CD4-positive, CD25-positive, alpha-beta regulatory T cell (primary cell): ENCODE measurements around the gene PLXDC2. TPM values are rescaled to one million over a fixed set of nuclear protein-coding genes. Genes with fewer than 3 reads are reported as not detected.

Experiments used
- ATAC-seq, 2 donors: fragments of 150-1000 bp; cut with Tn5 transposase; one replicate each; pipeline ENCODE4 v1.10.0; 2021; ENCODE audit warnings: low read depth in 2 of 2, moderate number of reproducible peaks in 2 of 2, moderate library complexity in 1 of 2
- DNase-seq, 3 donors: peaks; one replicate each; pipeline versions ENCODE4 v3.0.0 to v3.0.0-alpha.2; 2012 to 2022; ENCODE audit warnings: mixed read lengths in 1 of 3
- H3K27ac ChIP-seq: one replicate; pipeline ENCODE4 v1.7.0; 2013; ENCODE audit warnings: mild to moderate bottlenecking, low read length; ENCODE audit not compliant: insufficient read depth, poor library complexity, severe bottlenecking
- H3K27me3 ChIP-seq: one replicate; pipeline ENCODE4 v1.7.0; 2013; ENCODE audit warnings: low read length; ENCODE audit not compliant: control insufficient read depth, insufficient read depth
- H3K36me3 ChIP-seq: one replicate; pipeline ENCODE4 v1.7.0; 2013; ENCODE audit warnings: mild to moderate bottlenecking, low read length, moderate library complexity; ENCODE audit not compliant: control insufficient read depth, insufficient read depth
- H3K4me1 ChIP-seq: 2 replicates; pipeline ENCODE4 v1.7.0; 2013; ENCODE audit warnings: mild to moderate bottlenecking, low read length; ENCODE audit not compliant: insufficient read depth, control insufficient read depth, poor library complexity, severe bottlenecking
- H3K4me3 ChIP-seq: one replicate; pipeline ENCODE4 v1.7.0; 2013; ENCODE audit warnings: low read depth, mild to moderate bottlenecking, low read length, moderate library complexity
- H3K9me3 ChIP-seq, 2 experiments: 1 replicate in 1 of 2; 2 replicates in 1 of 2; pipeline ENCODE4 v1.7.0; 2013; ENCODE audit warnings: low read length in 2 of 2, mild to moderate bottlenecking in 1 of 2, moderate library complexity in 1 of 2; ENCODE audit not compliant: control insufficient read depth in 2 of 2
- H3K27ac Mint-ChIP-seq, 3 donors: one replicate each; pipeline ENCODE4 v1.8.0; 2020 to 2022; ENCODE audit warnings: mild to moderate bottlenecking in 3 of 3, mixed read lengths in 3 of 3, moderate library complexity in 2 of 3
- H3K27me3 Mint-ChIP-seq: one replicate; pipeline ENCODE4 v1.8.0; 2022; ENCODE audit warnings: mild to moderate bottlenecking, mixed read lengths
- H3K36me3 Mint-ChIP-seq: one replicate; pipeline ENCODE4 v1.8.0; 2020; ENCODE audit warnings: mixed read lengths
- H3K4me1 Mint-ChIP-seq, 4 donors: one replicate each; pipeline ENCODE4 v1.8.0; 2020 to 2022; ENCODE audit warnings: mixed read lengths in 4 of 4, mild to moderate bottlenecking in 1 of 4
- H3K4me3 Mint-ChIP-seq, 4 donors: one replicate each; pipeline ENCODE4 v1.8.0; 2020 to 2022; ENCODE audit warnings: mild to moderate bottlenecking in 4 of 4, mixed read lengths in 4 of 4, moderate library complexity in 3 of 4
- H3K9me3 Mint-ChIP-seq, 7 donors: one replicate each; pipeline ENCODE4 v1.8.0; 2020 to 2022; ENCODE audit warnings: mixed read lengths in 7 of 7, mild to moderate bottlenecking in 3 of 7, moderate library complexity in 2 of 7
- polyA plus RNA-seq, 4 donors: library from polyadenylated mRNA; unstranded; fragments of 300-500 nt; fragmentation: Illumina TruSeq; gene quantifications; one replicate each; pipeline ENCODE4 v1.2.3, GENCODE V29; 2021
- total RNA-seq: library from RNA; stranded (reverse); gene quantifications from one replicate; pipeline ENCODE4 v1.2.3, GENCODE V29; 2022

PLXDC2 gene
- total and polyA plus RNA-seq, 5 donors from 2014 or later: 0.03 to 1.8 (median 0.10) TPM; not detected in 2

- Histone ChIP-seq H3K4me1 (no peaks in the 10 kb centered on the region), H3K36me3 (no peaks in the 10 kb centered on the region), H3K4me3 (no peak overlapping the region), H3K27me3 (no peaks in the 10 kb centered on the region), H3K9me3 (no peaks in the 10 kb centered on the region), H3K27ac (no peak overlapping the region)
- Mint-ChIP-seq H3K4me3 (no peak overlapping the region), H3K9me3 (peaks cover 2 to 11% (median 6%) of the 10 kb centered on the region in 7 donors), H3K36me3 (no peaks in the 10 kb centered on the region), H3K27me3 (no peaks in the 10 kb centered on the region), H3K4me1 (no peaks in the 10 kb centered on the region), H3K27ac (no peak overlapping the region)
- no peak for DNase-seq
- no peak for ATAC-seq
Observed at GRCh38 chr10:19966751-19967150, 150.5 kb downstream of the PLXDC2 start.

- no peaks in the 10 kb centered on the region for H3K36me3 ChIP-seq
- no peak overlapping the region for H3K4me3 ChIP-seq
- no peaks in the 10 kb centered on the region for H3K27me3 ChIP-seq
- DNase-seq (no peak), ATAC-seq (no peak)
- Mint-ChIP-seq H3K4me3 (no peak overlapping the region), H3K4me1 (no peaks in the 10 kb centered on the region), H3K27ac (no peak overlapping the region), H3K9me3 (peaks cover 2 to 10% (median 5%) of the 10 kb centered on the region in 7 donors), H3K36me3 (no peaks in the 10 kb centered on the region), H3K27me3 (no peaks in the 10 kb centered on the region)
- no peak overlapping the region for H3K27ac ChIP-seq
- H3K4me1 ChIP-seq: no peaks in the 10 kb centered on the region
- H3K9me3 ChIP-seq: no peaks in the 10 kb centered on the region
Observed at GRCh38 chr10:19967981-19968380, 151.7 kb downstream of the PLXDC2 start.

- no peaks in the 10 kb centered on the region for H3K36me3 Mint-ChIP-seq
- no peaks in the 10 kb centered on the region for H3K36me3 ChIP-seq
- no peak for ATAC-seq
Observed at GRCh38 chr10:19968745-19969144, 152.5 kb downstream of the PLXDC2 start.

GRCh38 chr10:19970256-19970655 is 154.0 kb downstream of the PLXDC2 start:
- H3K27me3 Mint-ChIP-seq: no peaks in the 10 kb centered on the region
- ATAC-seq: no peak
- peaks cover 0 to 12% (median 5%) of the 10 kb centered on the region in 7 donors for H3K9me3 Mint-ChIP-seq
- Histone ChIP-seq H3K27me3 (no peaks in the 10 kb centered on the region), H3K9me3 (no peaks in the 10 kb centered on the region), H3K27ac (no peak overlapping the region), H3K4me3 (no peak overlapping the region), H3K36me3 (no peaks in the 10 kb centered on the region), H3K4me1 (no peaks in the 10 kb centered on the region)
- H3K27ac Mint-ChIP-seq: no peak overlapping the region
- no peaks in the 10 kb centered on the region for H3K36me3 Mint-ChIP-seq
- no peaks in the 10 kb centered on the region for H3K4me1 Mint-ChIP-seq
- no peak for DNase-seq
- no peak overlapping the region for H3K4me3 Mint-ChIP-seq

More at GRCh38 chr10:19968745-19969144, 152.5 kb downstream of the PLXDC2 start:
- H3K27ac ChIP-seq: no peak overlapping the region
- no peak overlapping the region for H3K4me3 ChIP-seq
- Mint-ChIP-seq H3K27me3 (no peaks in the 10 kb centered on the region), H3K4me1 (no peaks in the 10 kb centered on the region), H3K27ac (no peak overlapping the region), H3K9me3 (peaks cover 0 to 10% (median 5%) of the 10 kb centered on the region in 7 donors), H3K4me3 (no peak overlapping the region)
- H3K4me1 ChIP-seq: no peaks in the 10 kb centered on the region
- H3K27me3 ChIP-seq: no peaks in the 10 kb centered on the region
- H3K9me3 ChIP-seq: no peaks in the 10 kb centered on the region
- no peak for DNase-seq

DNA sequence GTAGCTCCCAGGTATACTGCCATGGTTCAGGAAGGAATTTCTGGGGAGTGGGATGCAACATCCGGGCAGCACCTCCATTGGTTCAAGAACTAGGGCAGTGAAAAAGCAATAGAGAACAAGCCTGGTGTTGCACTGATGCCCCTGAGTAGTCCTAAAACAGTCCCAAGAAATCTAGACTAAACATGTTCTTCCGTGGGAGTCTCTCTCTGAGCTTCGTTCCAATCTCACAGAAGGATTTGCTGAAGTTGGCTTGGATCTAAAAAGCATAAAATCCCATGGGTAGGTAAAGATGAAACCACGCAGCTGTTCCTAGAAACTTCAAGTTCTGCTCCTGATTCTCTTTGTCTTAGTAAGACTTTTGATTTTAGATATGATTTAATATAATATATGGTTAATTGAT is 154.5 kb downstream of the PLXDC2 start:
- Histone ChIP-seq H3K9me3 (no peaks in the 10 kb centered on the region), H3K27ac (no peak overlapping the region), H3K4me3 (no peak overlapping the region), H3K4me1 (no peaks in the 10 kb centered on the region), H3K27me3 (no peaks in the 10 kb centered on the region), H3K36me3 (no peaks in the 10 kb centered on the region)
- DNase-seq: no peak
- no peak for ATAC-seq
- H3K4me3 Mint-ChIP-seq: no peak overlapping the region
- peaks cover 0 to 12% (median 5%) of the 10 kb centered on the region in 7 donors for H3K9me3 Mint-ChIP-seq
- no peaks in the 10 kb centered on the region for H3K4me1 Mint-ChIP-seq
- no peaks in the 10 kb centered on the region for H3K27me3 Mint-ChIP-seq
- no peaks in the 10 kb centered on the region for H3K36me3 Mint-ChIP-seq
- H3K27ac Mint-ChIP-seq: no peak overlapping the region

DNA sequence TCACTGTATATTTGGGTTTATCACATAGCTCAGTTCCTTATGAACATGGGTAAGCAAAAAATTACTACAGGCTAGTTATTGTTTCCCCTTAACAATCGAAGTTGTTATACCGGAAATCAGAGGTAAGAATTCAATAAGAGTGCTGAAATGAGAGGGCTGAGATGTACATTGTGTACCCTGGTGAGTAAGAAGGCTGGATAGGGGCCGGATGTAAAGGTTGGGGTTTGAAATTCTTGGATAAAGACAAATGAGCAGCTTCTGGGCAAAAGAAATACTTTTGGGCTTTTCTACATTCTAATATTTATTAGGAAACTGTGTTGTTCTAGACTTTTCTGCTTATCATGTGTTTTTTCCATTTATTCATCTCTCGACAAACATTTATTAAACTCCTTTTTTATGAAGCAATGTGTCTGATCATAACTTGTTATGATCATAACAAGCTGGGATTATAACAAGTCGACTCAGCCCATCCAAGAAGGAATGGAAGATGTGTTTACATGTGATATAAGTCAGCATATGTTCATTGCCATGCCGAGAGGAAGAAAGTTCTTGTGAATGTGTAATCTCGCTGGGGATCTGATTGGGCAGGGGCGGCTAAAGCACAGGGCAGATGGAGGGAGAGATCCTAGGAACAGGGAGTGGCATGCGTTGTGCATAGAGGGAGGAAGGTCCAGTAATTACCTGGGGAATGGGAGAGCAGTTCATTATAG is 155.3 kb downstream of the PLXDC2 start:
- Histone ChIP-seq H3K36me3 (no peaks in the 10 kb centered on the region), H3K27ac (no peak overlapping the region), H3K4me3 (no peak overlapping the region), H3K27me3 (no peaks in the 10 kb centered on the region), H3K4me1 (no peaks in the 10 kb centered on the region), H3K9me3 (no peaks in the 10 kb centered on the region)
- H3K36me3 Mint-ChIP-seq: no peaks in the 10 kb centered on the region
- no peaks in the 10 kb centered on the region for H3K27me3 Mint-ChIP-seq
- H3K9me3 Mint-ChIP-seq: peaks cover 1 to 14% (median 7%) of the 10 kb centered on the region in 7 donors
- H3K4me1 Mint-ChIP-seq: no peaks in the 10 kb centered on the region
- H3K27ac Mint-ChIP-seq: no peak overlapping the region
- DNase-seq (no peak), ATAC-seq (no peak)
- H3K4me3 Mint-ChIP-seq: no peak overlapping the region

DNA sequence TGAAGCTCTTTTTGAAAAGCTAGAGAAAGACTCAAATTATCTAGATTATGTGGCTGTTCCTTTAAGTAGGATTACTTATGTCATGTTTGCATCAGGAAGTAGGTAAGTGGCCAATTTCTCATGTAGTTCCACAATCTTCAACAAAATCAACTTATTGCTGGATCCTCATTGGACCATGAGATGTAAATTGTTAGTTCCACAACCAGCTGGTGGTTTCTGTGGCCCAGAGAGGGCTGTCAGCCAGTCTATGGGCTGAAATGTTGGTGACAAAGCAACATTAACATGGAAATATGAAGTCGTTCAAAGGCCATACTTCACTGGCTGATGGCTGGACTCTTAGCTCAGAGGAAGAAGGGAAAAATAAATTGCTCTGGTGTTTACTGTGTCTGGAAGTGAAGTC is 157.9 kb downstream of the PLXDC2 start:
- no peaks in the 10 kb centered on the region for H3K9me3 ChIP-seq
- H3K27me3 Mint-ChIP-seq: no peaks in the 10 kb centered on the region
- no peak overlapping the region for H3K4me3 Mint-ChIP-seq
- no peaks in the 10 kb centered on the region for H3K27me3 ChIP-seq
- DNase-seq (no peak), ATAC-seq (no peak)
- H3K4me3 ChIP-seq: no peak overlapping the region
- H3K9me3 Mint-ChIP-seq: peaks cover 0 to 21% (median 5%) of the 10 kb centered on the region in 7 donors
- no peaks in the 10 kb centered on the region for H3K36me3 Mint-ChIP-seq
- no peak overlapping the region for H3K27ac Mint-ChIP-seq
- H3K4me1 ChIP-seq: no peaks in the 10 kb centered on the region
- no peaks in the 10 kb centered on the region for H3K4me1 Mint-ChIP-seq
- no peaks in the 10 kb centered on the region for H3K36me3 ChIP-seq
- H3K27ac ChIP-seq: no peak overlapping the region

DNA sequence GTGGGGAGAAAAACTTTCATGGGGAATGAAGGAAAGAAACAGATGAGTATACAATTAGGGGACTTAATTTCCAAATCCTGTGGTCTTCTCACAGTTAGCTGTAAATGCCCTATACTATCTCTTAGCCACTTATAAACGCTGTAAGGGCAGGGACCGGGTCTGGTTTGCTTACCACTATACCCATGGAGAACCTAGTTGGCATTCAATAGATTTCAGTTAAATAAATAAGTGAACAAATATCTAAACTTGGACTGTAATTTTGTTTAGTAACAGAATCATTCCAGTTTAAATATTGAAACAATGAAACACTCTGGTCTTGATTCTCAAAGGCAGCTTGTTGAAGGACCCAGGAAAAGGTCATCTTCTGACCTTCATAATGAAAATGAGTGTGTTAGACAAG is 158.3 kb downstream of the PLXDC2 start:
- Histone ChIP-seq H3K9me3 (no peaks in the 10 kb centered on the region), H3K27me3 (no peaks in the 10 kb centered on the region), H3K4me1 (no peaks in the 10 kb centered on the region), H3K4me3 (no peak overlapping the region), H3K27ac (no peak overlapping the region), H3K36me3 (no peaks in the 10 kb centered on the region)
- Mint-ChIP-seq H3K36me3 (no peaks in the 10 kb centered on the region), H3K4me3 (no peak overlapping the region), H3K4me1 (no peaks in the 10 kb centered on the region), H3K9me3 (peaks cover 0 to 21% (median 5%) of the 10 kb centered on the region in 7 donors), H3K27me3 (no peaks in the 10 kb centered on the region), H3K27ac (no peak overlapping the region)
- no peak for DNase-seq
- ATAC-seq: no peak
